ENCODE results near the gene FHIP1A.

The FHIP1A gene

GRCh38 chr4:151436093-151436518, 27.1 kb downstream of the FHIP1A start:
- TF ChIP-seq CTCF (IDR thresholded peaks at IDR 0.05; ENCODE audit: control insufficient read depth, extremely low read depth, insufficient read depth): no peak
- no peak overlapping the region for H3K4me3 ChIP-seq (ENCODE audit: low read depth, low read length)
- no peak for DNase-seq (ENCODE audit: low read depth)

GRCh38 chr4:151437505-151437904, 28.5 kb downstream of the FHIP1A start:
- TF ChIP-seq CTCF (IDR thresholded peaks at IDR 0.05; ENCODE audit: control insufficient read depth, extremely low read depth, insufficient read depth): no peak
- DNase-seq (ENCODE audit: low read depth): no peak
- no peak overlapping the region for H3K4me3 ChIP-seq (ENCODE audit: low read depth, low read length)

GRCh38 chr4:151438154-151438553, 29.2 kb downstream of the FHIP1A start:
- no peak overlapping the region for H3K4me3 ChIP-seq (ENCODE audit: low read depth, low read length)
- TF ChIP-seq CTCF (IDR thresholded peaks at IDR 0.05; ENCODE audit: control insufficient read depth, extremely low read depth, insufficient read depth): no peak
- DNase-seq (ENCODE audit: low read depth): no peak

- H3K4me3 ChIP-seq (ENCODE audit: low read depth, low read length): no peak overlapping the region
- DNase-seq (ENCODE audit: low read depth): no peak
- no peak for TF ChIP-seq CTCF (IDR thresholded peaks at IDR 0.05; ENCODE audit: control insufficient read depth, extremely low read depth, insufficient read depth)
Observed at GRCh38 chr4:151439320-151439719, 30.3 kb downstream of the FHIP1A start.

- H3K4me3 ChIP-seq (ENCODE audit: low read depth, low read length): no peak overlapping the region
- TF ChIP-seq CTCF (IDR thresholded peaks at IDR 0.05; ENCODE audit: control insufficient read depth, extremely low read depth, insufficient read depth): no peak
- no peak for DNase-seq (ENCODE audit: low read depth)
Observed at GRCh38 chr4:151442002-151442401, 33.0 kb downstream of the FHIP1A start.

GRCh38 chr4:151443247-151443646, 34.3 kb downstream of the FHIP1A start:
- TF ChIP-seq CTCF (IDR thresholded peaks at IDR 0.05; ENCODE audit: control insufficient read depth, extremely low read depth, insufficient read depth): no peak
- no peak for DNase-seq (ENCODE audit: low read depth)
- H3K4me3 ChIP-seq (ENCODE audit: low read depth, low read length): no peak overlapping the region

GRCh38 chr4:151443752-151444151, 34.8 kb downstream of the FHIP1A start:
- DNase-seq (ENCODE audit: low read depth): no peak
- no peak for TF ChIP-seq CTCF (IDR thresholded peaks at IDR 0.05; ENCODE audit: control insufficient read depth, extremely low read depth, insufficient read depth)
- H3K4me3 ChIP-seq (ENCODE audit: low read depth, low read length): no peak overlapping the region
